ENCODE results near the gene AS3MT. TPM values are rescaled to one million over a fixed set of nuclear protein-coding genes. Genes with fewer than 3 reads are reported as not detected.

Gene AS3MT
- total and polyA plus RNA-seq, 2 experiments from 2014 or later = 6.6 to 16.2 TPM

- no peak for DNase-seq (ENCODE audit: low read depth in 1 of 2, low spot score in 1 of 2)
- Histone ChIP-seq H3K9me3 (ENCODE audit: low read depth) (no peaks in the 10 kb centered on the region), H3K27me3 (no peaks in the 10 kb centered on the region), H3K4me1 (ENCODE audit: low read depth) (no peaks in the 10 kb centered on the region), H3K27ac (no peak overlapping the region), H3K4me3 (peak overlapping the region; percentile 36), H3K36me3 (no peaks in the 10 kb centered on the region)
- TF ChIP-seq CTCF (IDR thresholded peaks at IDR 0.05; ENCODE audit: low read depth, low read length) = no peak
Measured at GRCh38 chr10:102870221-102870620, 951 bp downstream of the AS3MT start.

GRCh38 chr10:102872163-102872562, 2.9 kb downstream of the AS3MT start:
- H3K27ac ChIP-seq = no peak overlapping the region
- no peaks in the 10 kb centered on the region for H3K4me1 ChIP-seq (ENCODE audit: low read depth)
- TF ChIP-seq CTCF (IDR thresholded peaks at IDR 0.05; ENCODE audit: low read depth, low read length) = no peak
- no peaks in the 10 kb centered on the region for H3K36me3 ChIP-seq
- no peak overlapping the region for H3K4me3 ChIP-seq
- no peaks in the 10 kb centered on the region for H3K27me3 ChIP-seq
- H3K9me3 ChIP-seq (ENCODE audit: low read depth) = no peaks in the 10 kb centered on the region
- no peak for DNase-seq (ENCODE audit: low read depth in 1 of 2, low spot score in 1 of 2)

- Histone ChIP-seq H3K27ac (no peak overlapping the region), H3K9me3 (ENCODE audit: low read depth) (no peaks in the 10 kb centered on the region), H3K4me1 (ENCODE audit: low read depth) (no peaks in the 10 kb centered on the region), H3K4me3 (no peak overlapping the region), H3K36me3 (peaks cover 6% of the 10 kb centered on the region), H3K27me3 (no peaks in the 10 kb centered on the region)
- no peak for TF ChIP-seq CTCF (IDR thresholded peaks at IDR 0.05; ENCODE audit: low read depth, low read length)
- DNase-seq (ENCODE audit: low read depth in 1 of 2, low spot score in 1 of 2) = no peak
Measured at GRCh38 chr10:102876747-102877153, 7.5 kb downstream of the AS3MT start.

GRCh38 chr10:102878629-102879028, 9.4 kb downstream of the AS3MT start:
- Histone ChIP-seq H3K36me3 (peaks cover 6% of the 10 kb centered on the region), H3K4me3 (no peak overlapping the region), H3K4me1 (ENCODE audit: low read depth) (no peaks in the 10 kb centered on the region), H3K9me3 (ENCODE audit: low read depth) (no peaks in the 10 kb centered on the region), H3K27me3 (no peaks in the 10 kb centered on the region), H3K27ac (no peak overlapping the region)
- no peak for DNase-seq (ENCODE audit: low read depth in 1 of 2, low spot score in 1 of 2)
- no peak for TF ChIP-seq CTCF (IDR thresholded peaks at IDR 0.05; ENCODE audit: low read depth, low read length)

- Histone ChIP-seq H3K27ac (no peak overlapping the region), H3K9me3 (ENCODE audit: low read depth) (no peaks in the 10 kb centered on the region), H3K36me3 (peaks cover 6% of the 10 kb centered on the region), H3K4me3 (no peak overlapping the region), H3K4me1 (ENCODE audit: low read depth) (no peaks in the 10 kb centered on the region), H3K27me3 (no peaks in the 10 kb centered on the region)
- TF ChIP-seq CTCF (IDR thresholded peaks at IDR 0.05; ENCODE audit: low read depth, low read length) = no peak
- no peak for DNase-seq (ENCODE audit: low read depth in 1 of 2, low spot score in 1 of 2)
Measured at GRCh38 chr10:102880256-102880655, 11.0 kb downstream of the AS3MT start.

GRCh38 chr10:102888048-102888447, 18.8 kb downstream of the AS3MT start:
- H3K27ac ChIP-seq = no peak overlapping the region
- TF ChIP-seq CTCF (IDR thresholded peaks at IDR 0.05; ENCODE audit: low read depth, low read length) = no peak
- DNase-seq (ENCODE audit: low read depth in 1 of 2, low spot score in 1 of 2) = no peak
- no peaks in the 10 kb centered on the region for H3K27me3 ChIP-seq
- H3K9me3 ChIP-seq (ENCODE audit: low read depth) = no peaks in the 10 kb centered on the region
- no peaks in the 10 kb centered on the region for H3K4me1 ChIP-seq (ENCODE audit: low read depth)
- no peak overlapping the region for H3K4me3 ChIP-seq
- H3K36me3 ChIP-seq = no peaks in the 10 kb centered on the region
